Measurements from ENCODE around the gene PRDX5. TPM values are rescaled to one million over a fixed set of nuclear protein-coding genes. Genes with fewer than 3 reads are reported as not detected.

PRDX5 gene
- total RNA-seq, 1 experiment from 2014 or later, result 381 TPM

DNA sequence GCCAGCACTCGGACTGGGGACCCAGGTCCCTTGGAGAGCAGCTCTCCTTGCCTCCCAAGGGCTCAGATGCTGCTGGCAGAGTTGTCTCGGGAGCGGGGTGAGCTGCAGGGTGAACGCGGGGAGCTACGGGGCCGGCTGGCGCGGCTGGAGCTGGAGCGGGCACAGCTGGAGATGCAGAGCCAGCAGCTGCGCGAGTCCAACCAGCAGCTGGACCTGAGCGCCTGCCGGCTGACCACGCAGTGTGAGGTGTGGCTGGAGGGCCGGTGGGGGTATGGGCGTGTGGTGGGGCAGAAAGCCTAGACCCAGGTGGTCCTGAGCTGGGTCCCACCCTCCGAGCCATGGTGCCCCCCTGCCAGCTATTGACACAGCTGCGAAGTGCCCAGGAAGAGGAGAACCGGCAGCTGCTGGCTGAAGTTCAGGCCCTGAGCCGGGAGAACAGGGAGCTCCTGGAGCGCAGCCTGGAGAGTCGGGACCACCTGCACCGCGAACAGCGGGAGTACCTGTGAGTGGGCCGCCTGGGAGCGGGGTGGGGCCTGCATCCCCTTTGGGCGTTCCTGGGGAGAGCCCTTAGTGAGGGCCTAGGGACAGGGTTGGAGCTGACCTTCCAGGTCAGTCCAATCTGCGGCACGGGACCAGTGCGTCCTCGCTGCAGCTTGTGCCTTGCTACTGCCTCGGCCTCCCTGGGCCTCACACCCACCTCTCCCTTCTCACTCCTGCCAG, 35.2 kb downstream of the PRDX5 start:
- no peak overlapping the region for H3K4me3 ChIP-seq
- H4K20me1 ChIP-seq (ENCODE audit: insufficient read depth), result no peaks in the 10 kb centered on the region
- intact Hi-C loops (cut with micrococcal nuclease; ENCODE audit: unreplicated experiment), result no loop called here
- peaks cover 29% of the 10 kb centered on the region; the same call in 1 of the 2 replicates for H3F3A ChIP-seq (ENCODE audit: insufficient read depth, low read depth)
- no peak for DNase-seq
- H3K4me2 ChIP-seq, result no peak overlapping the region
- H3K4me1 ChIP-seq (replicated peaks; ENCODE audit: insufficient read depth), result peaks cover 33% of the 10 kb centered on the region
- no peaks in the 10 kb centered on the region for H3K9me3 ChIP-seq (ENCODE audit: insufficient read depth, low read depth)
- no peaks in the 10 kb centered on the region for H3K36me3 ChIP-seq (ENCODE audit: low read depth)
- H2AFZ ChIP-seq, result no peak overlapping the region
- H3K9me2 ChIP-seq (ENCODE audit: insufficient read depth), result no peaks in the 10 kb centered on the region
- no TSS peak for BruUV-seq (replicated peaks)
- H3K27ac ChIP-seq, result no peak overlapping the region
- H3K27me3 ChIP-seq (ENCODE audit: insufficient read depth, low read depth), result no peaks in the 10 kb centered on the region
- CTCF ChIA-PET, result interaction anchor here (0.5 to 4.3 kb wide), 4 partner anchors 32 to 350 kb away, joined by 3 to 87 read pairs (median 12); partner anchors contain the start of genes PRDX5 and TRMT112
- POLR2A ChIA-PET (ENCODE audit: unreplicated experiment), result no interaction called here
- H3K79me2 ChIP-seq (ENCODE audit: low read depth), result no peaks in the 10 kb centered on the region
- TF ChIP-seq, protein P1, sequence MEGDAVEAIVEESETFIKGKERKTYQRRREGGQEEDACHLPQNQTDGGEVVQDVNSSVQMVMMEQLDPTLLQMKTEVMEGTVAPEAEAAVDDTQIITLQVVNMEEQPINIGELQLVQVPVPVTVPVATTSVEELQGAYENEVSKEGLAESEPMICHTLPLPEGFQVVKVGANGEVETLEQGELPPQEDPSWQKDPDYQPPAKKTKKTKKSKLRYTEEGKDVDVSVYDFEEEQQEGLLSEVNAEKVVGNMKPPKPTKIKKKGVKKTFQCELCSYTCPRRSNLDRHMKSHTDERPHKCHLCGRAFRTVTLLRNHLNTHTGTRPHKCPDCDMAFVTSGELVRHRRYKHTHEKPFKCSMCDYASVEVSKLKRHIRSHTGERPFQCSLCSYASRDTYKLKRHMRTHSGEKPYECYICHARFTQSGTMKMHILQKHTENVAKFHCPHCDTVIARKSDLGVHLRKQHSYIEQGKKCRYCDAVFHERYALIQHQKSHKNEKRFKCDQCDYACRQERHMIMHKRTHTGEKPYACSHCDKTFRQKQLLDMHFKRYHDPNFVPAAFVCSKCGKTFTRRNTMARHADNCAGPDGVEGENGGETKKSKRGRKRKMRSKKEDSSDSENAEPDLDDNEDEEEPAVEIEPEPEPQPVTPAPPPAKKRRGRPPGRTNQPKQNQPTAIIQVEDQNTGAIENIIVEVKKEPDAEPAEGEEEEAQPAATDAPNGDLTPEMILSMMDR (conservative IDR thresholded peaks at IDR 0.05), result no peak
- TF ChIP-seq EZH2 (IDR thresholded peaks at IDR 0.05; ENCODE audit: low read depth), result no peak

- no peaks in the 10 kb centered on the region for H3K79me2 ChIP-seq (ENCODE audit: low read depth)
- intact Hi-C loops (cut with micrococcal nuclease; ENCODE audit: unreplicated experiment), result loop anchor here (2.0 kb wide), 1 partner anchor 489 kb away; no protein-coding TSS in a partner anchor
- no peak overlapping the region for H3K27ac ChIP-seq
- H3K36me3 ChIP-seq (ENCODE audit: low read depth), result no peaks in the 10 kb centered on the region
- TF ChIP-seq, protein P1 (conservative IDR thresholded peaks at IDR 0.05), result no peak
- no peak for TF ChIP-seq EZH2 (IDR thresholded peaks at IDR 0.05; ENCODE audit: low read depth)
- peaks cover 34% of the 10 kb centered on the region for H3K4me1 ChIP-seq (replicated peaks; ENCODE audit: insufficient read depth)
- no TSS peak for BruUV-seq (replicated peaks)
- no peaks in the 10 kb centered on the region for H3K9me2 ChIP-seq (ENCODE audit: insufficient read depth)
- H4K20me1 ChIP-seq (ENCODE audit: insufficient read depth), result no peaks in the 10 kb centered on the region
- CTCF ChIA-PET, result interaction anchor here (0.5 to 4.3 kb wide), 12 partner anchors 13 to 976 kb away, joined by 3 to 87 read pairs (median 4); partner anchors contain the start of genes PRDX5 and TRMT112
- no peaks in the 10 kb centered on the region for H3K9me3 ChIP-seq (ENCODE audit: insufficient read depth, low read depth)
- no peak overlapping the region for H3K4me3 ChIP-seq
- H3F3A ChIP-seq (ENCODE audit: insufficient read depth, low read depth), result peaks cover 29% of the 10 kb centered on the region; the same call in 1 of the 2 replicates
- no peak overlapping the region for H3K4me2 ChIP-seq
- H2AFZ ChIP-seq, result no peak overlapping the region
- POLR2A ChIA-PET (ENCODE audit: unreplicated experiment), result interaction anchor here (0.9 to 1.5 kb wide), 2 partner anchors 36 to 77 kb away, joined by 3 to 38 read pairs; partner anchors contain the start of genes PRDX5 and TRMT112
- no peak for DNase-seq
- no peaks in the 10 kb centered on the region for H3K27me3 ChIP-seq (ENCODE audit: insufficient read depth, low read depth)
Measured at GRCh38 chr11:64353715-64354506, 36.0 kb downstream of the PRDX5 start.

All from PC-9 (cell line).